ENCODE results near the gene HNRNPA3. TPM values are rescaled to one million over a fixed set of nuclear protein-coding genes. Genes with fewer than 3 reads are reported as not detected.

The HNRNPA3 gene
- polyA plus RNA-seq = 304 TPM
- long read RNA-seq, donor 1, full-length matches to known transcripts = 7 of 99 reads
- long read RNA-seq, donor 1, partial matches to known transcripts = 92 of 99 reads
- long read RNA-seq, donor 1, other reads (novel, unspliced or antisense) = 0 of 99 reads
- long read RNA-seq, donor 2, full-length matches to known transcripts = 51 of 509 reads
- long read RNA-seq, donor 2, partial matches to known transcripts = 393 of 509 reads
- long read RNA-seq, donor 2, other reads (novel, unspliced or antisense) = 65 of 509 reads
- long read RNA-seq, donor 3 = 0 reads
- long read RNA-seq, donor 4, partial matches to known transcripts = 21 of 22 reads
- long read RNA-seq, donor 4, other reads (novel, unspliced or antisense) = 0 of 22 reads
- long read RNA-seq, donor 5, full-length matches to known transcripts = 13 of 89 reads
- long read RNA-seq, donor 5, partial matches to known transcripts = 76 of 89 reads
- long read RNA-seq, donor 5, other reads (novel, unspliced or antisense) = 0 of 89 reads
- long read RNA-seq, donor 6, full-length matches to known transcripts = 17 of 299 reads
- long read RNA-seq, donor 6, partial matches to known transcripts = 240 of 299 reads
- long read RNA-seq, donor 6, other reads (novel, unspliced or antisense) = 42 of 299 reads
- long read RNA-seq, donor 7, full-length matches to known transcripts = 18 of 134 reads
- long read RNA-seq, donor 7, partial matches to known transcripts = 116 of 134 reads
- long read RNA-seq, donor 7, other reads (novel, unspliced or antisense) = 0 of 134 reads
- long read RNA-seq, donor 8, full-length matches to known transcripts = 50 of 449 reads
- long read RNA-seq, donor 8, partial matches to known transcripts = 399 of 449 reads
- long read RNA-seq, donor 8, other reads (novel, unspliced or antisense) = 0 of 449 reads
- long read RNA-seq, donor 9, full-length matches to known transcripts = 8 of 160 reads
- long read RNA-seq, donor 9, partial matches to known transcripts = 146 of 160 reads
- long read RNA-seq, donor 9, other reads (novel, unspliced or antisense) = 6 of 160 reads
- long read RNA-seq, donor 10, full-length matches to known transcripts = 34 of 243 reads
- long read RNA-seq, donor 10, partial matches to known transcripts = 201 of 243 reads
- long read RNA-seq, donor 10, other reads (novel, unspliced or antisense) = 8 of 243 reads
- long read RNA-seq, donor 11, full-length matches to known transcripts = 11 of 139 reads
- long read RNA-seq, donor 11, partial matches to known transcripts = 121 of 139 reads
- long read RNA-seq, donor 11, other reads (novel, unspliced or antisense) = 7 of 139 reads

DNA sequence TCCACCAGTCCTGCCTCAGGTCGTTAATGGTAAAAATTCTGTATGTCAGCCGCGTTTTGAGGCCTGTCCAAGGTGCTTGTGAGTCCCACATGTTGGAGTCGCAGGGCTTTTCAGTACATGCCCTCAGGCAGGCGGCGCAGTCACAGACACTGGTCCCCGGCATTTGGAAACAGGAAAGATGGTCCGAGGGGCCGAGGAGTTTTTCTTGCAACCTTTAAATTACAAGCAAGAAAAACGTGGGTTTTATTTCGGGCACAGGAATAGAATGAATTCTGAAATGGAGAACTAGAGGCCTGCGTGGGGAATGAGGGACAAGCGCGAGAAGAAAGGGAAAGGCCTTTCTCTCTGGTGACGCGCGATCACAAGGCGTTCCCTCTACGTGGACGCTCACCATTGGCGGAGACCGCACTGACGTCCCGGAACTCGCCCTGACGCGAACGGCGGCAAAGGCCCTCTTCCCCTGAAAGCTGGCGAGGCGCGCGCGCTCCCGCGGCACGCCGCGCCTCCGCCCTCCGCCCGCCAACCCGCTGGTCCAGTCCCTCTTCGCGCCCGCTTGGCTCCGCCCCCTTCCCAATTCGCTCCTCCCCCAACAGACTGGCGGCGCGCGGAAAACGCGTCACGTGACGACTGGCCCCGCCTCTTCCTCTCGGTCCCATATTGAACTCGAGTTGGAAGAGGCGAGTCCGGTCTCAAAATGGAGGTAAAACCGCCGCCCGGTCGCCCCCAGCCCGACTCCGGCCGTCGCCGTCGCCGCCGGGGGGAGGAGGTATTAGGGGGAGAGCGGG is at the start of gene HNRNPA3:
HNRNPA3 (plus strand) TSS at position 689 of the 785 bp plus-strand sequence; CDS start at position 695, 6 bp downstream.
- peak within 1 kb of the TSS; percentile 94 for H3K4me3 ChIP-seq (ENCODE audit: low read length)
- no peaks in the 10 kb centered on the region for H3K9me3 ChIP-seq (ENCODE audit: control insufficient read depth, low read depth, low read length)
- peak; percentile 100 for DNase-seq
- H3K27ac ChIP-seq (ENCODE audit: low read length) = peak within 1 kb of the TSS; percentile 99
- no peaks in the 10 kb centered on the region for H3K27me3 ChIP-seq (ENCODE audit: control insufficient read depth, insufficient read depth, low read length)
- peaks cover 10% of the 10 kb centered on the region for H3K4me1 ChIP-seq (ENCODE audit: control insufficient read depth, insufficient read depth, low read length)
- no CpG with 5 or more reads among the region's 74 CpGs for WGBS (ENCODE audit: insufficient coverage, low lambda C conversion rate)
- H3K36me3 ChIP-seq (ENCODE audit: control insufficient read depth, insufficient read depth, low read length) = peaks cover 23% of the 10 kb centered on the region

- Histone ChIP-seq H3K4me1 (ENCODE audit: control insufficient read depth, insufficient read depth, low read length) (peaks cover 14% of the 10 kb centered on the region), H3K27me3 (ENCODE audit: control insufficient read depth, insufficient read depth, low read length) (no peaks in the 10 kb centered on the region), H3K36me3 (ENCODE audit: control insufficient read depth, insufficient read depth, low read length) (no peaks in the 10 kb centered on the region), H3K9me3 (ENCODE audit: control insufficient read depth, low read depth, low read length) (no peaks in the 10 kb centered on the region), H3K4me3 (ENCODE audit: low read length) (no peak overlapping the region), H3K27ac (ENCODE audit: low read length) (no peak overlapping the region)
- DNase-seq = no peak
- no CpG with 5 or more reads among the region's 3 CpGs for WGBS (ENCODE audit: insufficient coverage, low lambda C conversion rate)
Measured at GRCh38 chr2:177164131-177164530, 48.5 kb upstream of the HNRNPA3 start.

- DNase-seq = peak; percentile 70 to 74
- H3K4me3 ChIP-seq (ENCODE audit: low read length) = peak overlapping the region; percentile 41
- WGBS (ENCODE audit: insufficient coverage, low lambda C conversion rate) = no CpG with 5 or more reads among the region's 13 CpGs
- no peaks in the 10 kb centered on the region for H3K36me3 ChIP-seq (ENCODE audit: control insufficient read depth, insufficient read depth, low read length)
- H3K9me3 ChIP-seq (ENCODE audit: control insufficient read depth, low read depth, low read length) = no peaks in the 10 kb centered on the region
- peak overlapping the region; percentile 51 for H3K27ac ChIP-seq (ENCODE audit: low read length)
- peaks cover 14% of the 10 kb centered on the region for H3K4me1 ChIP-seq (ENCODE audit: control insufficient read depth, insufficient read depth, low read length)
- H3K27me3 ChIP-seq (ENCODE audit: control insufficient read depth, insufficient read depth, low read length) = no peaks in the 10 kb centered on the region
Measured at GRCh38 chr2:177164584-177165052, 48.0 kb upstream of the HNRNPA3 start.

GRCh38 chr2:177165061-177165583 is 47.5 kb upstream of the HNRNPA3 start:
- H3K9me3 ChIP-seq (ENCODE audit: control insufficient read depth, low read depth, low read length) = no peaks in the 10 kb centered on the region
- peak in 1 of 2 donors; percentile 58 for DNase-seq
- peaks cover 14% of the 10 kb centered on the region for H3K4me1 ChIP-seq (ENCODE audit: control insufficient read depth, insufficient read depth, low read length)
- H3K27me3 ChIP-seq (ENCODE audit: control insufficient read depth, insufficient read depth, low read length) = no peaks in the 10 kb centered on the region
- H3K27ac ChIP-seq (ENCODE audit: low read length) = peak overlapping the region; percentile 51
- peak overlapping the region; percentile 41 for H3K4me3 ChIP-seq (ENCODE audit: low read length)
- H3K36me3 ChIP-seq (ENCODE audit: control insufficient read depth, insufficient read depth, low read length) = no peaks in the 10 kb centered on the region
- 43% methylated on average over 4 of the region's 8 CpGs for WGBS (ENCODE audit: insufficient coverage, low lambda C conversion rate)

- Histone ChIP-seq H3K27ac (ENCODE audit: low read length) (peak overlapping the region; percentile 51), H3K27me3 (ENCODE audit: control insufficient read depth, insufficient read depth, low read length) (no peaks in the 10 kb centered on the region), H3K9me3 (ENCODE audit: control insufficient read depth, low read depth, low read length) (no peaks in the 10 kb centered on the region), H3K4me1 (ENCODE audit: control insufficient read depth, insufficient read depth, low read length) (peaks cover 14% of the 10 kb centered on the region), H3K36me3 (ENCODE audit: control insufficient read depth, insufficient read depth, low read length) (no peaks in the 10 kb centered on the region), H3K4me3 (ENCODE audit: low read length) (no peak overlapping the region)
- DNase-seq = peak; percentile 33 to 85
- WGBS (ENCODE audit: insufficient coverage, low lambda C conversion rate) = 50% methylated on average over 1 of the region's 8 CpGs
Measured at GRCh38 chr2:177165721-177166711, 46.6 kb upstream of the HNRNPA3 start.

- H3K4me1 ChIP-seq (ENCODE audit: control insufficient read depth, insufficient read depth, low read length) = peaks cover 14% of the 10 kb centered on the region
- H3K9me3 ChIP-seq (ENCODE audit: control insufficient read depth, low read depth, low read length) = no peaks in the 10 kb centered on the region
- H3K27me3 ChIP-seq (ENCODE audit: control insufficient read depth, insufficient read depth, low read length) = no peaks in the 10 kb centered on the region
- no peaks in the 10 kb centered on the region for H3K36me3 ChIP-seq (ENCODE audit: control insufficient read depth, insufficient read depth, low read length)
- no peak overlapping the region for H3K27ac ChIP-seq (ENCODE audit: low read length)
- DNase-seq = no peak
- H3K4me3 ChIP-seq (ENCODE audit: low read length) = no peak overlapping the region
- 100% methylated on average over 2 of the region's 7 CpGs for WGBS (ENCODE audit: insufficient coverage, low lambda C conversion rate)
Measured at GRCh38 chr2:177169810-177170514, 42.6 kb upstream of the HNRNPA3 start.

DNA sequence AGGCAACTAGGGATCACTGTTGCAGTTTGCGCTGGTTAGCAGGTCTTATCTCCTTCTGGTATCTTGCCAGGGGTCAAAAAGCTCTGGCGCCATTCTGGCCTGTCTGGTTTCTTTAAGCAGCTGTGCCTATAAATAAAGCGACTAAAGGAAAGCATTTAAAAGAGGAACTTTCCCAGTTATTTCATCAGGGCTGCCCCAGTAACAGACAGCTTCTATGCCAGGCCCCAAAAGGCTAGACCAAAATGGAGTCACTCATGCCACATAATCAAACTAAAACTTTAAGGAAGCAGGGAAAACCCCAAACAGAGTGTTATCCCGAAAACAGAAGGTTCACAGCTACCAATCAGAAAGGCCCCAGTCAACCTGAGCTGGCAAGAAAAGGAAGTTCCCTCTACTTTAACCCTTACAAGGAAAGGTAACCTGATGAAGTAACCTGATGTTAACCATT is 41.2 kb upstream of the HNRNPA3 start:
- H3K27ac ChIP-seq (ENCODE audit: low read length) = no peak overlapping the region
- no peak for DNase-seq
- 83% methylated on average over 1 of the region's 4 CpGs for WGBS (ENCODE audit: insufficient coverage, low lambda C conversion rate)

More for the DNA sequence above, 41.2 kb upstream of the HNRNPA3 start:
- Histone ChIP-seq H3K4me3 (ENCODE audit: low read length) (no peak overlapping the region), H3K27me3 (ENCODE audit: control insufficient read depth, insufficient read depth, low read length) (no peaks in the 10 kb centered on the region), H3K9me3 (ENCODE audit: control insufficient read depth, low read depth, low read length) (no peaks in the 10 kb centered on the region), H3K4me1 (ENCODE audit: control insufficient read depth, insufficient read depth, low read length) (peaks cover 3% of the 10 kb centered on the region), H3K36me3 (ENCODE audit: control insufficient read depth, insufficient read depth, low read length) (no peaks in the 10 kb centered on the region)
